Measurements from ENCODE around the gene RNF39.
"Not testable (repeated sequence)": the region's sequence is repeated elsewhere in the genome, so short reads cannot be mapped to it uniquely, and the experiment has no call there.

RNF39 gene

GRCh38 chr6:30043744-30044143, 31.8 kb downstream of the RNF39 start:
- Histone ChIP-seq H3K9ac (ENCODE audit: low read length) (no peak overlapping the region), H3K27ac (ENCODE audit: low read length) (no peak overlapping the region), H3K4me1 (ENCODE audit: control insufficient read depth, low read depth, low read length) (no peaks in the 10 kb centered on the region), H3K4me3 (ENCODE audit: low read length) (no peak overlapping the region), H3K27me3 (ENCODE audit: control insufficient read depth, insufficient read depth, low read length) (no peaks in the 10 kb centered on the region), H3K36me3 (ENCODE audit: control insufficient read depth, low read depth, low read length) (no peaks in the 10 kb centered on the region), H3K9me3 (ENCODE audit: control insufficient read depth, low read depth, low read length) (no peaks in the 10 kb centered on the region)

- no peak overlapping the region for H3K9ac ChIP-seq (ENCODE audit: low read length)
- no peak overlapping the region for H3K27ac ChIP-seq (ENCODE audit: low read length)
- no peak overlapping the region for H3K4me3 ChIP-seq (ENCODE audit: low read length)
- no peaks in the 10 kb centered on the region for H3K27me3 ChIP-seq (ENCODE audit: control insufficient read depth, insufficient read depth, low read length)
- no peaks in the 10 kb centered on the region for H3K4me1 ChIP-seq (ENCODE audit: control insufficient read depth, low read depth, low read length)
- no peaks in the 10 kb centered on the region for H3K36me3 ChIP-seq (ENCODE audit: control insufficient read depth, low read depth, low read length)
- no peaks in the 10 kb centered on the region for H3K9me3 ChIP-seq (ENCODE audit: control insufficient read depth, low read depth, low read length)
These were observed 32.7 kb downstream of the RNF39 start for GRCh38 chr6:30042914-30043313.

- no peaks in the 10 kb centered on the region for H3K36me3 ChIP-seq (ENCODE audit: control insufficient read depth, low read depth, low read length)
These were observed 33.1 kb downstream of the RNF39 start for GRCh38 chr6:30042476-30042875.

GRCh38 chr6:30041821-30042220, 33.7 kb downstream of the RNF39 start:
- Histone ChIP-seq H3K9ac (ENCODE audit: low read length) (no peak overlapping the region), H3K27me3 (ENCODE audit: control insufficient read depth, insufficient read depth, low read length) (no peaks in the 10 kb centered on the region), H3K36me3 (ENCODE audit: control insufficient read depth, low read depth, low read length) (no peaks in the 10 kb centered on the region), H3K27ac (ENCODE audit: low read length) (no peak overlapping the region), H3K4me3 (ENCODE audit: low read length) (no peak overlapping the region), H3K9me3 (ENCODE audit: control insufficient read depth, low read depth, low read length) (no peaks in the 10 kb centered on the region), H3K4me1 (ENCODE audit: control insufficient read depth, low read depth, low read length) (no peaks in the 10 kb centered on the region)

More at GRCh38 chr6:30042476-30042875, 33.1 kb downstream of the RNF39 start:
- Histone ChIP-seq H3K4me1 (ENCODE audit: control insufficient read depth, low read depth, low read length) (no peaks in the 10 kb centered on the region), H3K9ac (ENCODE audit: low read length) (no peak overlapping the region), H3K4me3 (ENCODE audit: low read length) (no peak overlapping the region), H3K27me3 (ENCODE audit: control insufficient read depth, insufficient read depth, low read length) (no peaks in the 10 kb centered on the region), H3K27ac (ENCODE audit: low read length) (no peak overlapping the region), H3K9me3 (ENCODE audit: control insufficient read depth, low read depth, low read length) (no peaks in the 10 kb centered on the region)

- H3K4me3 ChIP-seq (ENCODE audit: low read length): no peak overlapping the region
- no peaks in the 10 kb centered on the region for H3K4me1 ChIP-seq (ENCODE audit: control insufficient read depth, low read depth, low read length)
- no peaks in the 10 kb centered on the region for H3K27me3 ChIP-seq (ENCODE audit: control insufficient read depth, insufficient read depth, low read length)
- no peaks in the 10 kb centered on the region for H3K36me3 ChIP-seq (ENCODE audit: control insufficient read depth, low read depth, low read length)
- no peak overlapping the region for H3K9ac ChIP-seq (ENCODE audit: low read length)
- no peak overlapping the region for H3K27ac ChIP-seq (ENCODE audit: low read length)
- H3K9me3 ChIP-seq (ENCODE audit: control insufficient read depth, low read depth, low read length): no peaks in the 10 kb centered on the region
These were observed 34.3 kb downstream of the RNF39 start for GRCh38 chr6:30041221-30041620.

- H3K9me3 ChIP-seq (ENCODE audit: control insufficient read depth, low read depth, low read length): no peaks in the 10 kb centered on the region
- H3K27me3 ChIP-seq (ENCODE audit: control insufficient read depth, insufficient read depth, low read length): no peaks in the 10 kb centered on the region
- H3K36me3 ChIP-seq (ENCODE audit: control insufficient read depth, low read depth, low read length): no peaks in the 10 kb centered on the region
- H3K9ac ChIP-seq (ENCODE audit: low read length): no peak overlapping the region
- H3K4me3 ChIP-seq (ENCODE audit: low read length): no peak overlapping the region
- no peak overlapping the region for H3K27ac ChIP-seq (ENCODE audit: low read length)
- H3K4me1 ChIP-seq (ENCODE audit: control insufficient read depth, low read depth, low read length): no peaks in the 10 kb centered on the region
These were observed 38.3 kb downstream of the RNF39 start for GRCh38 chr6:30037182-30037788.

GRCh38 chr6:30035784-30036183, 39.8 kb downstream of the RNF39 start:
- no peaks in the 10 kb centered on the region for H3K4me1 ChIP-seq (ENCODE audit: control insufficient read depth, low read depth, low read length)
- H3K27ac ChIP-seq (ENCODE audit: low read length): no peak overlapping the region
- H3K27me3 ChIP-seq (ENCODE audit: control insufficient read depth, insufficient read depth, low read length): no peaks in the 10 kb centered on the region
- no peak overlapping the region for H3K9ac ChIP-seq (ENCODE audit: low read length)
- no peaks in the 10 kb centered on the region for H3K36me3 ChIP-seq (ENCODE audit: control insufficient read depth, low read depth, low read length)
- H3K9me3 ChIP-seq (ENCODE audit: control insufficient read depth, low read depth, low read length): no peaks in the 10 kb centered on the region
- H3K4me3 ChIP-seq (ENCODE audit: low read length): no peak overlapping the region

GRCh38 chr6:30033440-30033839, 42.1 kb downstream of the RNF39 start:
- H3K4me1 ChIP-seq (ENCODE audit: control insufficient read depth, low read depth, low read length); H3K9ac ChIP-seq (ENCODE audit: low read length); H3K36me3 ChIP-seq (ENCODE audit: control insufficient read depth, low read depth, low read length); H3K27me3 ChIP-seq (ENCODE audit: control insufficient read depth, insufficient read depth, low read length); H3K27ac ChIP-seq (ENCODE audit: low read length); H3K4me3 ChIP-seq (ENCODE audit: low read length); H3K9me3 ChIP-seq (ENCODE audit: control insufficient read depth, low read depth, low read length): not testable (repeated sequence)

GRCh38 chr6:30031381-30031780, 44.2 kb downstream of the RNF39 start:
- Histone ChIP-seq H3K9ac (ENCODE audit: low read length) (no peak overlapping the region), H3K9me3 (ENCODE audit: control insufficient read depth, low read depth, low read length) (no peaks in the 10 kb centered on the region), H3K4me1 (ENCODE audit: control insufficient read depth, low read depth, low read length) (no peaks in the 10 kb centered on the region), H3K27ac (ENCODE audit: low read length) (no peak overlapping the region), H3K27me3 (ENCODE audit: control insufficient read depth, insufficient read depth, low read length) (no peaks in the 10 kb centered on the region), H3K4me3 (ENCODE audit: low read length) (no peak overlapping the region), H3K36me3 (ENCODE audit: control insufficient read depth, low read depth, low read length) (no peaks in the 10 kb centered on the region)

- no peak overlapping the region for H3K27ac ChIP-seq (ENCODE audit: low read length)
- H3K4me3 ChIP-seq (ENCODE audit: low read length): no peak overlapping the region
- no peaks in the 10 kb centered on the region for H3K9me3 ChIP-seq (ENCODE audit: control insufficient read depth, low read depth, low read length)
- no peaks in the 10 kb centered on the region for H3K36me3 ChIP-seq (ENCODE audit: control insufficient read depth, low read depth, low read length)
- H3K4me1 ChIP-seq (ENCODE audit: control insufficient read depth, low read depth, low read length): no peaks in the 10 kb centered on the region
- no peaks in the 10 kb centered on the region for H3K27me3 ChIP-seq (ENCODE audit: control insufficient read depth, insufficient read depth, low read length)
- H3K9ac ChIP-seq (ENCODE audit: low read length): no peak overlapping the region
These were observed 46.0 kb downstream of the RNF39 start for GRCh38 chr6:30029588-30029987.

GRCh38 chr6:30025186-30025585, 50.4 kb downstream of the RNF39 start:
- H3K36me3 ChIP-seq (ENCODE audit: control insufficient read depth, low read depth, low read length): no peaks in the 10 kb centered on the region
- H3K27me3 ChIP-seq (ENCODE audit: control insufficient read depth, insufficient read depth, low read length): no peaks in the 10 kb centered on the region
- H3K9me3 ChIP-seq (ENCODE audit: control insufficient read depth, low read depth, low read length): no peaks in the 10 kb centered on the region
- no peak overlapping the region for H3K27ac ChIP-seq (ENCODE audit: low read length)
- no peaks in the 10 kb centered on the region for H3K4me1 ChIP-seq (ENCODE audit: control insufficient read depth, low read depth, low read length)
- no peak overlapping the region for H3K4me3 ChIP-seq (ENCODE audit: low read length)
- H3K9ac ChIP-seq (ENCODE audit: low read length): no peak overlapping the region

GRCh38 chr6:30022712-30023111, 52.9 kb downstream of the RNF39 start:
- not testable (repeated sequence) for H3K4me1 ChIP-seq (ENCODE audit: control insufficient read depth, low read depth, low read length)

More at GRCh38 chr6:30022712-30023111, 52.9 kb downstream of the RNF39 start:
- H3K9me3 ChIP-seq (ENCODE audit: control insufficient read depth, low read depth, low read length); H3K9ac ChIP-seq (ENCODE audit: low read length); H3K36me3 ChIP-seq (ENCODE audit: control insufficient read depth, low read depth, low read length); H3K4me3 ChIP-seq (ENCODE audit: low read length); H3K27ac ChIP-seq (ENCODE audit: low read length); H3K27me3 ChIP-seq (ENCODE audit: control insufficient read depth, insufficient read depth, low read length): not testable (repeated sequence)

Measured in iPS-18a (cell line).